Kidney (tissue), 14 donors: ENCODE data around the gene MEGF10. TPM values are rescaled to one million over a fixed set of nuclear protein-coding genes. Genes with fewer than 3 reads are reported as not detected.

Experiments used
- DNase-seq, 5 donors: peaks; one replicate each; pipeline ENCODE4 v3.0.0-alpha.2; 2013 to 2020
- FAIRE-seq: peaks from 2 replicates; lab custom pipeline; 2012; peaks lifted over from hg19 to GRCh38; lab: Jason Lieb, UNC
- H3K27ac ChIP-seq, 2 donors: one replicate each; pipeline ENCODE4 v1.7.0; 2013; ENCODE audit warnings: low read depth in 2 of 2, low read length in 2 of 2, inconsistent platforms in 1 of 2
- H3K27me3 ChIP-seq: one replicate; pipeline ENCODE4 v1.7.1; 2013; ENCODE audit warnings: low read length, inconsistent platforms; ENCODE audit not compliant: control insufficient read depth, insufficient read depth
- H3K36me3 ChIP-seq, 3 donors: one replicate each; pipeline versions ENCODE4 v1.7.0 to v1.7.1; 2013; ENCODE audit warnings: low read length in 3 of 3, control low read depth in 1 of 3, inconsistent platforms in 1 of 3; ENCODE audit not compliant: insufficient read depth in 3 of 3, control insufficient read depth in 2 of 3
- H3K4me1 ChIP-seq, 3 donors: one replicate each; pipeline versions ENCODE4 v1.7.0 to v1.7.1; 2013; ENCODE audit warnings: low read length in 3 of 3, inconsistent platforms in 1 of 3, low read depth in 1 of 3; ENCODE audit not compliant: control insufficient read depth in 2 of 3, insufficient read depth in 2 of 3
- H3K4me3 ChIP-seq, 3 donors: one replicate each; pipeline versions ENCODE4 v1.7.0 to v1.8.1; 2013; ENCODE audit warnings: low read length in 3 of 3, control low read depth in 1 of 3, inconsistent platforms in 1 of 3
- H3K9ac ChIP-seq, 3 donors: one replicate each; pipeline versions ENCODE4 v1.7.0 to v1.7.1; 2013; ENCODE audit warnings: low read length in 3 of 3, control low read depth in 1 of 3, inconsistent platforms in 1 of 3
- H3K9me3 ChIP-seq, 3 donors: one replicate each; pipeline versions ENCODE4 v1.7.0 to v1.7.1; 2013; ENCODE audit warnings: low read length in 3 of 3, control low read depth in 1 of 3, inconsistent platforms in 1 of 3; ENCODE audit not compliant: control insufficient read depth in 2 of 3, insufficient read depth in 1 of 3
- CTCF ChIP-seq: IDR thresholded peaks from 3 replicates; pipeline ENCODE4 v1.5.1; 2012; ENCODE audit warnings: mild to moderate bottlenecking, moderate library complexity, borderline replicate concordance; ENCODE audit not compliant: insufficient read depth; ENCODE audit errors: extremely low read depth
- intact Hi-C: fragments of 100-400 bp; cut with DNase I; formaldehyde crosslinking; loops from one replicate; pipeline ENCODE4 v1.11.1; 2022
- polyA plus RNA-seq: library from polyadenylated mRNA; stranded (reverse); fragments of 350-450 nt; fragmentation: Illumina TruSeq; extraction: RNeasy Lipid Tissue Mini Kit (QIAGEN cat#74804); gene quantifications from one replicate; pipeline ENCODE4 v1.2.3, GENCODE V29; 2014; ENCODE audit warnings: low read depth, low replicate concordance; ENCODE audit not compliant: insufficient read depth
- total RNA-seq: library from RNA; stranded (reverse); fragmentation: NEBNext Ultra II Directional; extraction: Animal tissue kit (Norgen Biotek cat#: 25700); gene quantifications from one replicate; pipeline ENCODE4 v1.2.1, GENCODE V29; 2021
- donor health status: control.
- donor health status: control.
- donor health status: control.
- donor health status: control.
- donor health status: control.
- donor health status: DM: yes; HTN: yes; CAD: no.
- donor health status: Normal renal cell carcinoma (clear cell type).

Gene MEGF10
- total and polyA plus RNA-seq, 2 donors from 2014 or later = 0.09 to 0.25 TPM

DNA sequence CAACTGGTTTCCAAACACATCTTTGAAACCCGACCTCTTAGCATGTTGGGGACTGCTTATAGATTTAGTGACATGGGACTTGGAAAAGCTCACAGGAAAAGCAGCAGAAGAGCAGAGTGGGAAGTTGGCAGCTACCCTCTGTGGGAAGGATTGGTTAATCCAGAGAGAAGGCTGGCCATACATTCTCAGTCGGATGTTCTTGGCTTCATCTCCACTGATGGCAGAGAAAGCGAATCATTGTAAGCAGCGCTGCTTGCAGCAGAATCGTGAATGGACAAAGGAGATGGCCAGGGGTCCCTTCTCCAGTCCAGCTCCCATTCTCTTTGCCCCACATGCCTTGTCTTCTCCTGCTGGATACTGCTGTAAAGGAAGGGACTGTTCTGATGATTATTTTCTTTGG lies 62.7 kb downstream of the MEGF10 start:
- no peak for FAIRE-seq
- Histone ChIP-seq H3K9me3 (no peaks in the 10 kb centered on the region), H3K27me3 (no peaks in the 10 kb centered on the region), H3K36me3 (no peaks in the 10 kb centered on the region), H3K9ac (no peak overlapping the region), H3K4me3 (no peak overlapping the region), H3K4me1 (no peaks in the 10 kb centered on the region), H3K27ac (no peak overlapping the region)
- no peak for DNase-seq
- intact Hi-C loops = no loop called here
- no peak for TF ChIP-seq CTCF

GRCh38 chr5:127353796-127354195 lies 63.2 kb downstream of the MEGF10 start:
- H3K4me1 ChIP-seq = no peaks in the 10 kb centered on the region
- FAIRE-seq (no peak), DNase-seq (peak in 2 of 5 donors; percentile 22 to 43)
- intact Hi-C loops = no loop called here
- no peaks in the 10 kb centered on the region for H3K36me3 ChIP-seq
- H3K4me3 ChIP-seq = no peak overlapping the region
- H3K27me3 ChIP-seq = no peaks in the 10 kb centered on the region
- H3K27ac ChIP-seq = no peak overlapping the region
- H3K9me3 ChIP-seq = no peaks in the 10 kb centered on the region
- H3K9ac ChIP-seq = no peak overlapping the region
- TF ChIP-seq CTCF = no peak

GRCh38 chr5:127355337-127355736 lies 64.7 kb downstream of the MEGF10 start:
- FAIRE-seq = no peak

More at GRCh38 chr5:127355337-127355736, 64.7 kb downstream of the MEGF10 start:
- Histone ChIP-seq H3K27me3 (no peaks in the 10 kb centered on the region), H3K4me3 (no peak overlapping the region), H3K4me1 (no peaks in the 10 kb centered on the region), H3K36me3 (no peaks in the 10 kb centered on the region), H3K27ac (no peak overlapping the region), H3K9me3 (no peaks in the 10 kb centered on the region), H3K9ac (no peak overlapping the region)
- DNase-seq = peak in 3 of 5 donors; percentile 14 to 41 (median 39)
- TF ChIP-seq CTCF = no peak
- intact Hi-C loops = no loop called here
